Measurements from ENCODE around the gene NBEA.

Gene NBEA

GRCh38 chr13:35690581-35691207, 748.6 kb downstream of the NBEA start:
- no peak for DNase-seq

DNA sequence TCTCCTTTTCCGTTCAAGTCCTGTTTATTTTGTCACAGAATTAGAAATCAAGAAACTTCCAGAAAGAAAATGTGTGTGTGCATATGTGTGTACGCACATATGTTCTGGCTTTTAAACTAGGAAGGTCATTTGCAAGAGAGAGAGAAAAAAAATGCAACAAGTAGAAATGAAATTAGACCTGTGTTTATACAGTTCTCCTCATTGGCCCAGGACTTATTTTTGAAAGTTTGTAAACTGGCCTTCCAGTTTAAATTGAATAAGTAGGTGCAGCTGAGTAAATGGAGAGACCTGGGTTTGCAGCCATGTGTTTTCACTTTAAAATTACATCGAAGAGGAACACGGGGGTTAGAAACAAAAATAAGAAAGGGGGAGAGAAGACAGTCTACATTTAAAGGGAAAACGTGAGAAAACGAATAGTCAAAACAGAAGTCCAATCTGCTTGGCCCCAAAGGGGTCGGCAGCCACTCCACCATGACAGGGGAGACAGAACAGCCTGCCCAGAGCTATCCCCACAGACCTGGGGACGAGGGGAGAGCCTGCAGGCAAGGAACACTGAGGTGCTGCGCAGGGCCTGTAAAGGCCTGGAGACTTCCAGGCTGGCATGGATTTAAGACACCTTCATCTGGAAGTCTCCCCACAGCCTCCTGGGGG, 751.2 kb downstream of the NBEA start:
- no peak for DNase-seq

GRCh38 chr13:35694031-35694430, 752.0 kb downstream of the NBEA start:
- no peak for DNase-seq

- DNase-seq, result no peak
These were observed 752.7 kb downstream of the NBEA start for GRCh38 chr13:35694549-35695447.

- no peak for DNase-seq
These were observed 753.3 kb downstream of the NBEA start for GRCh38 chr13:35695448-35695770.

DNA sequence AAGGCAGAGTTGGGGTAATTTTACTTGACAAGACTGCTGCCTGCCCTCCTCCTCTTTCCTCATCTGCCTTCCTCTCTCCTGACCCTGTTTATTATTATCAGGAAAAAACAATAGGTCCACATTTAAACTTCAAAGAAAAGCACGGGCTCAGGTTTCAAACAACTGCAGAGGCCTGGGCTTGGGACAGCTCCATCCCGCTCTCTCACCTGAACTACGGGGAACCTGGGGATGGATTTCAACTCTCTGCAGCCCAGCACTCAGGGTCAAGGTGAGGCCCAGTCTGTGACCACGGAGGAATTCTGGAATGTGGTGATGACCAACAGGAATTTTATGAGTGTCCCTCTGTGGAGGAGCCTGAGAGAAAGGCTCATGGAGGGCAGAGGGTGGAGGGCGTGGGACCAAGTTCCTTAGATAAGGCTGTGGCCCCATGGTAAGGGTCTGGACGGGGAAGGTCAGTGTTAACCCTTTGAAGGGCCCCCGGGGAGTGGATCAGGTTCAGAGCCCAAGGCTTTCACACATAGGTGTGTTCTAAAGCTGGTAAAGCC, 755.2 kb downstream of the NBEA start:
- no peak for DNase-seq

DNA sequence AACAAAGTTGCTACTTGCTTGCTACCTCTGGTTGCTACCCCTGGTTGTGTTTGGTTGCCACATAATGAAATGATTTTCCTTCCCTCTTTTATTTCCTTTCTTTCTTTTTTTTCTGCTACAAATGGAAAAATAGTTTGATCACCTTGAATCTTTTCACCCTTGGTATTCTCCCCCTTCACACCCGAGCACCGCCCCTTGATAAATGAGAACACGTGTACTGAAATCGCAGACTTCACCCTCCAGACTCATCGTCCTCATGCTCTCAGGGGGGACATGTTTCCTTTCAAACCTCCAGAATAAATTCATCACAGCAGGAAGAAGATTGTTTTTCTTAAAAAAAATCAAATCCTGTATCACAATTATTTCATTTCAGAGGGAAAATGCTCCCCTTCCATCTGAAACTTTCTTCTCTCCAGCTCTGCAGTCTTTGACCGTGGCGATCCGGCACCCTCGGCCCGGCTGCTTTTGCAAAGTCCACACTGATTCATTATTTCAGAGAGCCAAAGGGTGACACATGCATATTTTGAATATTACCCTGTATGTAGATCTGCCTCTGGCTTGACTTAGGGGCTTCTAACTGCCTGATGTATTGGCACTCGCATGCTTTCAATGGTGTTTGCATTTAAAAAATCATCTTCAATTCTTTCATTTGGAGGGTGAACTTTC, 757.0 kb downstream of the NBEA start:
- DNase-seq, result no peak

- no peak for DNase-seq
These were observed 757.9 kb downstream of the NBEA start for GRCh38 chr13:35699825-35700510.

- no peak for DNase-seq
These were observed 758.6 kb downstream of the NBEA start for GRCh38 chr13:35700671-35701070.

- DNase-seq, result no peak
These were observed 760.2 kb downstream of the NBEA start for GRCh38 chr13:35702316-35702715.

DNA sequence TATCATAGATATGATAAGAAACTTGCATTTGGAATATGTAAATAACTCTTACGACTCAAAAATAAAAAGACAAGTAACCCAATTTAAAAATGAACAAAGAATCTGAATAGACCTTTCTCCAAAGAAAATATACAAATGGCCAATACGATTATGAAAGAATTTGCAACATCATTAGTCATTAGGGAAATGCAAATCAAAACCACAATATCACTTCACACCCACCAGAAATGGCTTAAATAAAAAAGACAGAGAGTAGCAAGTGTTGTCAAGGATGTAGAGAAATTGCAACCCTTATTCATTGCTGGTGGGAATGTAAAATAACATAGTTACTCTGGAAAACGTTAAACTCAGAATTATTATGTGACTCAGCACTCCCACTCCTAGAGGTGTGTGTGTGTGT, 761.0 kb downstream of the NBEA start:
- DNase-seq, result no peak

- no peak for DNase-seq
These were observed 762.3 kb downstream of the NBEA start for GRCh38 chr13:35704331-35704730.

- DNase-seq, result no peak
These were observed 764.2 kb downstream of the NBEA start for GRCh38 chr13:35706281-35706680.

- no peak for DNase-seq
These were observed 764.7 kb downstream of the NBEA start for GRCh38 chr13:35706721-35707120.

- DNase-seq, result no peak
These were observed 769.8 kb downstream of the NBEA start for GRCh38 chr13:35711909-35712308.

- no peak for DNase-seq
These were observed 771.1 kb downstream of the NBEA start for GRCh38 chr13:35712907-35713761.

DNA sequence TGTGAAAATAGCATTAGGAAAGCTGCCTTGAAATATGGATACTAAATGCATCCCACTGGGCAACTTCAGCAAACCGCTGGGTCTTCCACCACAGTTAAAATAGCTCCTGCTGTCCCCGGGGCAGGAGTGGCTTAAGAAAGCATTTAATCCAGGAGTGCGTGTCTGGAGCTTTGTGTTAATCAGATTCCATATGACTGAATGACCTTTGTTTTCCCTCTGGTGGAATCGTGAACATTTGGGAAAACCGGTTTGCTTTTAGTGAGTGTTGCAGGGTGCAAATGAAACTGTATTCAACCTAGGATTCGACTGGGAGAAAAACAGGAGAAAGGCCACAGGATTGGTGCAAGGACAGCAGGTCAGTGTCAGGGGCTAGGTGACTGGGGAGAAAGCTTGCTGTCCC, 772.1 kb downstream of the NBEA start:
- no peak for DNase-seq

GRCh38 chr13:35714588-35715377, 772.7 kb downstream of the NBEA start:
- DNase-seq, result no peak

GRCh38 chr13:35716186-35716585, 774.1 kb downstream of the NBEA start:
- DNase-seq, result no peak

GRCh38 chr13:35716729-35717128, 774.7 kb downstream of the NBEA start:
- no peak for DNase-seq

- DNase-seq, result no peak
These were observed 776.0 kb downstream of the NBEA start for GRCh38 chr13:35718084-35718483.
